IPS-NIHi7 (cell line): ENCODE results near the gene CX3CR1.
"Not testable (repeated sequence)": the region's sequence is repeated elsewhere in the genome, so short reads cannot be mapped to it uniquely, and the experiment has no call there.

ENCODE experiments used
- DNase-seq: peaks from one replicate; pipeline ENCODE4 v3.0.0; 2012; ENCODE audit warnings: mixed read lengths; ENCODE audit errors: extremely low spot score

Gene CX3CR1

DNA sequence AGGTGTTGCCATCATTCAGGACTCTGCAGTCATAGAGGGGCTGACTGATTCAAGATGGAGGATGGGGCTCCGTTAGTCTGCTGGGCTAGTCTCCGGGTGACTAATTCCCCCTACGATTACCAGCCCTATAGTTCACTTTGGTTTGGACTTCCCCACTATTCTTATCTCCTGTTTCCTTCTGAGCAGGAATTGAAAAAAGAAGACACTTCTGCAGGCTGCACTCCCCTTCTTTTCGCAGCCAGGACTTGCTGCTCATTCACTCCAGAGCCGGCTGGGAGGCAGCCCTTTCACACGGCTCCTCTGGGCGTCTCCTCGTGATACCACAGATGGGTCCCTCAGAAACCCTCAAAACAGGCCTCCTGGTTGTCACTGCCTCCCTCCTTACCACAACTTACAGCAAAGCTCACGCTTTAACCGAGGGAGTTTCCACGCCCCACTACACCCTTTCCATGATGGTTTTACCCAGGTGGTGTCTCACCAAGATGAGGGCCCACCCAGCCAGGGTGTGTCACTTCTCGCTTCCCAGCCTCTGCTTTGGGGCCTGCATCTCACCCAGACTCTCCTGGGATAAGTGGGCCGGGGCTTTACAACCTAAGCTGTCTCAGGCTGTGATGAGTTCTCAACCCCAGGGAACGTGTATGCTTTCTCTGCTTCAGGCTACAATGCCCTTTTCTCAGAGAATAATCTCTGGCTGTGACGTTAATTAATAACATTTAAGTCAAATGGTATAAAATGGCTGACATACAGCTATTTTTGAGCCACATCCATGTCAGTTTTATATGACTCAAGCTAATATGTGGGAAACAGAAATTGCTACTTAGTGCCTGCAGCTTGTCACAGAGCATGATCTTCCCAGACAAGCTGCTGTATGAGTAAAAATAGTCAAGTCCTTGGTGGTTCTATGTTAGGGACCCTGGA lies 11.9 kb downstream of the CX3CR1 start:
- no peak for DNase-seq

DNA sequence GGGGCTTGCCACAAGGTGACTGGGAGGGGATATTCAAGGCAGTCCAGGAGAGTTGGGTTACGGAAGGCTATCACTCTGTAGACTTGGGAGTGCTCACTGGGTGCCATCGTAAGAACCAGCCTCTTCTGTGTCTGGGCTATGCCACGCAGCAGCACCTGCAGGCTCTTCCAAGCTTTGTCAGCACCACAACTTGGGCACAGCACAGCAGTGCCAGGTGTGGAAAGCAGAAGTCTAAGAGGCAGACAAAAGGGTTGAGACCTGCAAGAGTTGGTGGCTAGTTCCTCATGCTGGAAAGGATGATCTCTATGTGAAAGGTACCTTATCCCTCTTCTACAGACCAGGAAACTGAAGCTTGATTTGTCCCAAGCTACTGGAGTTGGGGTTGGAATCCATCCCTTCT lies 15.8 kb downstream of the CX3CR1 start:
- no peak for DNase-seq

DNA sequence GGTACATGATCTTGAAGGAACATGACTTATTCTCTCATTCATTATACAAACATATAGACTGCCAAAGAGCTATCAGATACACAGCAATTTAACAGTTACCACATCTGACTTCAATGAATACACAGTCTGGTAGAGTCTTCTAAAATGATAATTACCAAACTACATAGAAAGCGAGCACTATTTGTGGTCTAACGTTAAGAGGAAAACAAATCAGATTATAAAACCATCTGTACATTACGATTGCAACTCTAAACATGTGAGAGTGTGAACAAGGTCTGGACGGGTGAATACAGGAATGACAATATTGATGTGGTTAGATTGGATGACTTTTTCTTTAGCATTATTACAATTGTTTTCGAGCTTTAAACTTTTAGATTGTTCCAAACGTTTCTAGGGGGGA lies 16.3 kb downstream of the CX3CR1 start:
- no peak for DNase-seq

DNA sequence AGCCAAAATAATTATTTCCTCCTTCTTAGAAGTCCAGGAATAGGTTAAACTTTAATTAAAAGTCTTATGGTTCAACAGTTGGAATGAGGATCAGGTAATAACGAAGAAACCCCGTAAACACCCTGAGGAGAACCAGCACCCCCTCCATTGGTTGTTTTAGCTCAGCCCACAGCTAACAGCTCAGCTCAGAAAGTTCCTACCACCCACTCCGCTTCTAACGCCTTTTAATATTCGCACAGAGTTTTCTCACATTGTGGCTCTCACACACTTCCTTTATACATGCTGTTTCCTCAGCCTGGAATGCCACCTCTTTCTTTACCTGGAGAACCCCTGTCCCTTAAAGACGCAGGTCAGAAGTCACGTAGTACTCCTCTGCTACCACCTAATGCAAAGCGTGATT lies 17.0 kb downstream of the CX3CR1 start:
- DNase-seq: no peak

DNA sequence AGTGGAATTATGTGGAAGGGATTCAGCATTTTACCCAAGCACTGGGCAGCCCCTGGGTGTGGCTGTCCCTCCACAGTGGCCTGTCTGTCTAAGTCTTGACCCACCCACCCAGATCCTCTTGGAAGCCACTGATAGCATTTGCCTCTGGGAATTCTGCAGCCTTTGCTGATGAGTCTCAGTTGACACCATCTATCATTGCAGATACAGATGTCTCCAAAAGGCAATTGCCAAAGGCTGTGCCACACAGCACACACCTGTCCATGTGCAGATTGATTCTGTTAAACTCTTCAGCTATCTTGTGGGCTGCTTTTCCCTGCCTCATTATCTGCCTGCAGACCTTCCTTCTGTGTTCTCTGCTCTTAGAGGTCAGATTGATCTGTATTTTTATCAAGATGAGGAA lies 18.1 kb downstream of the CX3CR1 start:
- no peak for DNase-seq

DNA sequence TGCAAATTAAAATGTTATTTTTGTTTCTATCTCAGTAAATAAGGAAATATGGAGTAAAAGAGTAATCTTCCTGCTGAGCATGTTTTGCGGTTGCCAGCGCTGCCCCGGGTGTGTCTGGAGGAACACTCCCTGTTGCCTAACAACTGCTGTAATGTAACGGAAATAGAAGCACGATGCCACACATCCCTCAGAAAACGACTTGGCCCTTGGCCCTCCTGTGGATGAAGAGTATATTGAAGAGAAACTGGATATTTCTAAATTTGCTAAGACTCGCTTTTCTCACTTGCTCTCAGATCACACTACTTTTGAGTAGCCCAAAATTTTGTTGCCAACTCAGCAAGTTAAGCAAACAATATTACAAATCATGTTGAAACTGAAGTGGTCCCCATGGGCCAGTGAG lies 18.9 kb downstream of the CX3CR1 start:
- DNase-seq: peak; percentile 44

DNA sequence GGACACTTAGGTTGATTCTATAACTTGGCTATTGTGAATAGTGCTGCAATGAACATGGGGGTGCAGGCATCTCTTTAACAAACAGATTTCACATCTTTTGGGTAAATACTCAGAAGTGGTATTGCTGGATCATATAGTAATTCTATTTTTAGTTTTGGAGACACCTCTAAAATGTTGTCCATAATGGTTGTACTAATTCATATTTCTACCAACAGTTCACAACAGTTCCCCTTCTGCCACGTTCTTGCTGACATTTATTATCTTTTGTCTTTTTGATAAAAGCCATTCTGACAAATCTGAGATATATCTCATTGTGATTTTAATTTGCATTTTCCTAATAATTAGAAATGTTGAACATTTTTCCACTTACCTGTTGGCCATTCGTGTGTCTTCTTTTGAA lies 19.5 kb downstream of the CX3CR1 start:
- no peak for DNase-seq

DNA sequence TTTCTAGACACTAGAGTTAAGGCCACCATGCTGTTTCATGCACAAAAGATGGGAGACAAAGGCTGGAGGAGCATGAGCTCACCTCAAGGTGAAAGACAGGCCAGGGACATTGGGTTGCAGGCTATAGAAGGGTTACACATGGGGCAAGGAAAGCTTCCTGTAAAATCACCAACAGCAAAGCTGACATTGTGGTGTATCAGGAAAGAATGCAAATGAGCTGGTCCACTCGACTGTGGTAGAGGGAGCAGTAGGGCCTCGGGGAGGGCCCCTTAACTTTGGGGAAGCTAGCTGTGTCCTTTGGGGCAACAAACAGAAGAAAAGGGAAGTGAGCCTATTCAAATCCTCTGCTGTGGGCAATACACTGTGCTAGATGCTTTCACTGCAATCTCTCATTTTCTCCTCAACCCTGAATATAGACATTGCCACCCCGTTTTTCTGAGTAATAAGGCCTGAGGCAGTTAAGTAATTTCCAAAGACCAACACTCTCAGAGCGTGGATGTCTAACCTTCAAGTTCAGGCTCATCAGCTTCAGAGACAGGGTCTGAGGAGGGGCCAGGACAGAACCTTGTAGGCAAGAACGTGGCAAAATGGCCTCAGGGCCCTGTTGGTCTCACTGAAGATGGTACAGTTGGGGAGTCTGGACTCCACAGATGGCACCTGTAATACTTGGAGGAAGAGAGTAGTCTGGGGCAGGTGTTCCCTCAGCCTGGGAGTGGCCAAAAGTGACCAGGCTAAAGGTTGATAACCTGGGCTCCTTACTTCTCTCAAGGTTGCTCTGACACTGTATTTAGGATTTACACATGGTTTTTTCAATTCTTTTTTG lies 24.1 kb downstream of the CX3CR1 start:
- no peak for DNase-seq

DNA sequence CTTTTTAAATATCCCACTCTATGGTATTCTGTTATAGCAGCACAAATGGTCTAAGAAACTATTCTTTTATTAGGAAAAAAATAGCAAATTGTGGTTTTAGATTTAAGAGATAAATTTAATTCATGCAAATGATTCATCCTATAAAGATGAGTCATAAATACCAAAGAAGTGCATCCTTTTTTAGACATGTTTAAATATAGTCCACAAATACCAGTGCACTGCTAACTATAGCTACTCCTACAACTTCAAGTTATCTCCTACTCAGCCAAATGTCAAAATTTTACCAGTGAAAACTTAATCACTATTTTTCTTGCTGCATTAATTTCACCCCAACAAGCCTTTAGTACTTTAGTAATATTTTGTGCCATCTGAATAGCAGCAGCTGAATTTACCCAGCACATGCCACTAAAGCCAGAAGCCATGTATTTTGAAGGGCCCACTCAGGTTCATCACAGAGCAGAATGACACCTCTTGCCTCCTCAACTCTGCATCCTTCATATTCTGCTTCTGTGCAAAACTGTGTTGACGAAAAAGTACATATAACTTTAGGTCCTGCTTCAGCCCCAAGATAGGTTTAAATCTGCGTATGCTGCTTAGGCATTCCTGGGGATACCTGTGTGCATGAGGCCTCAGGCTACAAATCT lies 24.9 kb downstream of the CX3CR1 start:
- no peak for DNase-seq

DNA sequence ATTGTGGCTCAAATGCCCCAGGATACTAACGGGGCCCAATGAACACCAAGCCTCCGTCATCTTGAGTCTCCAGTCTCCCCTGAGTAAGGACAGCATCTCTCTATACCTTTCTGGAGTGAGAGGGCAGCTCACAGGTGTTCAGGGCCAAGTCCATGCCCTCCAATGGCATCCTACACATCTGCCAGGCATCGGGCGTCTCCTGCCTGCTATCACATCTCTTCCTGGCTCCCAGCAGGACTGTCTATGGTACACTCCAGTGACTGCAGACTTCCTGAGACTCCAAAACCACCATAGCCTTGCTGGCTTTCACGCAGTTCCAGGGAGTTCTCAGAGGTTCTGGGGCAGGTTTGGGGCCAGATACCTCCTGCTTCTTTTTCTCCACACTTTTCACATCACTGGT lies 28.3 kb downstream of the CX3CR1 start:
- no peak for DNase-seq

DNA sequence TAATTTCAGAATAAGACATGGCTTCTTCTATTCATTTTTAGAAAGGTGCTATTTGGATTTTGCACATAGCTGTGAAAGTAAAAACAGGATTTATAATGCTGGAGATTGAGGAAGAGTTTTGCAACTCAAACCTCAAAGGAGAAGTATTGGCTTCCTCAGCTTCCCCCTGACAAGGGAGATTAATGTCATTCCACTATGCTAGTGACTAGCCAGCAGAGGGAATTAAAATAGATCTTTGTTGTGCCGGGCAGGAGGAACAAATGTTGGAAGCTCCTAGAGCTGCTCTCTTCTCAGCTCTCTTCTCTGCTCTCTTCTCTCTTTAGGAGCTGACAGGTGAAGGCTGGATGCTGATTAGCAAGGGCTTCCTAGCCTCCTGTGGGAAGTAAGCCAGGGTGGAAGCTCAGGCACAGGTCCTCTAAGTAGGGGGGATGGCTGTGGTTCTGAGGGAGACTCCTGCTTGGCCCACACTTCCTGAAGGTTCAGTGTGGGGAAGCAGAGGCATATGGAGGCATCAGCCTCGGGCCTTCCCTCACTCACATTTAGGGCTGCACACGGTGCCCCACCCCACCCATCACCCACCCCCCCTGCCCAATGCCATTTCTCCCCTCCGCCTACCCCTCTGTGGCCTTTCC lies 29.6 kb downstream of the CX3CR1 start:
- no peak for DNase-seq

DNA sequence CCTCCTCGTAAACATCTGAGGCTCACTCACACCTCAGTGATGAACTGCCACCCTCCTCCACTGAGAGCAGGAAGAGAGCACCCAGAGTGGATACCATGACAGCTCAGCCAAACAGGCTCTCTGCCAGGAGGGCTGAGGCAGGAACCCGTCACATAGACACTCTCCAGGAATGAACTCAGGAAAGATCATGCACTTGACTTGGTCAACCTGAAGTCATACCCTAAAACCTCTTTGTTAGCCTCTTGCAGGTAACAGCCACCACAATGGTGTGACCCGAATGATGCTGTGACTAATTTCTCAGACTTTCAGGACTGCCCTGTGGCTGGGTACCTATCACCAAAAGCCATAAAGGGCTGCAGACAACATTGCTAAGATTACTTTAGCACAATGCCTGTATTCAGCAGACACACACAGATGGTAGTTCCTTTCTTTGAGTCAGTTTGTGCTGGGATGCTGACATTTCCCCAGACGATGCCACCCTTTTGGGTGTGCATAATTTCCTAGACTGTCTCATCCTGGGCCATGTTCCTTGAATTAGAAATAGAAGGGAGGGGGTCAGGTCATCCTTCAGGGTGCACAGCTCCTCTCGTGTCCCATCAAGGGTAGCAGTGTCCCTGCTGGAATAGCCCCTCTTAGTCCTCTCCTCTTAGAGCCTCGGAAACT lies 30.3 kb downstream of the CX3CR1 start:
- no peak for DNase-seq

DNA sequence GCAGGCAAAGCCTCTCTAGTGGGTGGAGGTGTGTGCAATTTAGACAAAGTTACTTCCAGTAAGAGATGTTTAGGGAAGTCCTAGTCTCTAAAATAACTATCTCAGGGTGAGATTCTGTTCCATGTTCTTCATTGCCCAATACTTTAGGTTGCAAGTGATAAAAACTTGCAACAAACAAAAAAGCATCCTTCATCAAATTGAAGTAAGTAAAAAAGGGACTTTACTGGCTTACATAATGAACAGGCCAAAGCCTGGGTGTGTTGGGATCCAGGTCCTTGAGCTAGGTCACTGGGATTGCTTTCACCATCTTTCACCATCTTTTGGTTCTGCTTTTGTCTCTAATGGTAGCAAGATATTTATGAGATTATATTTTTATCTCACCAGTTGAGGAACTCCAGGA lies 38.3 kb downstream of the CX3CR1 start:
- no peak for DNase-seq

DNA sequence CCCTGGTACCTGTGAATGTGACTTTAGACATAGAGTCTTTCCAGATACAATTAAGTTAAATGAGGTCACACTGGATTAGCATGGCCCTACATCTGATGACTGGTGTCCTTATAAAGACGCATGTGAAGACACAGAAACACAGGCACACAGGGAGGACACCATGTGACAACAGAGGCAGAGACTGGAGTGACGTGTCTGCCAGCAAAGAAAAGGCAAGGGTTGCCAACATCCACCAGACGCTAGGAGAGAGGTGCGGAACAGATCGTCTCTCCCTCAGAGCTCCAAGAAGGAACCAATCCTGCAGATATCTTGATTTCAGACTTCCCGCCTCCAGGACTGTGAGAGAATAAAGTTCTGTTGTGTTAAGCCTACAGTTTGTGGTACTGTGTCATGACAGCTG lies 42.8 kb downstream of the CX3CR1 start:
- no peak for DNase-seq

DNA sequence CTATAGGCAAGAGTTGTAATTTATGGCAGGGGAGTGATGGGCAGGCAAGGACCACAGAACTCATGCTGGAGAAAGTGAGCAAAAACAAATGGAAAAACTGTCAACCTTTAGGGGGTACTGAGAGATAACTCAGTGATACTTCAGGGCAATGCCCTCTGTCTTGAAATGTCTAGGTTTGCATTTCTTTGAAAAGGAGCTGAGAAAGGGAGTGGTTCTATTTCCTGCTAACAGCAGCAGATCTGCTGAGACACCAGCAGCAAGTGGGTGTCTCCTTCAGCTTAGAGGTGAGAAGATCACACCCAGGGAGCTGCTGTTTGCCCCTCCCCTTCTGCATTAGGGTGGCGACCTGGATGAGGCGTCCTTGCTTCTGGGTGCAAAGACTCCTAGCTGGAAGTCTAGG lies 45.2 kb downstream of the CX3CR1 start:
- DNase-seq: peak; percentile 29

DNA sequence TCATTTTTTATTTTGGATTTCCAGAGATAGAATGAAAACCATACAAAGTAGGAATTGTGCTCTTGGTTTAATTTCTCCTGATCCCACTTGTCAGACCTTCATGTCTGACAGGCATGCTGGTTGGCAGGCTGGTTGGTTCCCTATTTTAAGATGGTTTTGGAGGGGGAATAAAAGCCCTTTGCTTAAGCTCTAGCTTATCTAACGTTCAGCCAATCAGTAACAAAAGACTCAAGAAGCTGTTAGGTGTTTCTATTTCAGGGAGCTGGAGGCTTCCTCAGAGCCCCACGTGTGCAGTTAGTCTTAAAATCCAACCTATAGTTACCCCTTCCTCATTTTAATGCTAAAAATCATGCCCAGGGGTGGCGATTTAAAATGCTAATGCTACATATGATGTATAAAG lies 47.0 kb downstream of the CX3CR1 start:
- DNase-seq: no peak

DNA sequence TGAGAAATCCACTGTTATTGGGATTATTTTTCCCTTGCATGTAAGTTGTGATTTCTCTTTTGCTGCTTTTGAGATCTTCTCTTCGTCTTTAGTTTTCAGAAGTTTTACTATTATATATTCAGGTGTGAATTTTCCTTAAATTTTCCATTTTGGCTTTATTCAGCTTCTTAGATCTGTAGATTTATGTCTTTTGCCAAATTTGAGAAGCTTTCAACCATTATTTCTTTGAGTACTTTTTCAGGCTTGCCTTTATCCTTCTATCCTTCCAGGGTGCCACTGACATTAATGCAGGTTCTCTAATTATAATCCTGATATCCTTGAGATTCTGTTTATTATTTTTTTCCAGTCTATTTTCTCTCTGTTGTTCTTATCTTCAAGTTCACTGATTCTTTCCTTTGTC lies 49.4 kb downstream of the CX3CR1 start:
- no peak for DNase-seq

DNA sequence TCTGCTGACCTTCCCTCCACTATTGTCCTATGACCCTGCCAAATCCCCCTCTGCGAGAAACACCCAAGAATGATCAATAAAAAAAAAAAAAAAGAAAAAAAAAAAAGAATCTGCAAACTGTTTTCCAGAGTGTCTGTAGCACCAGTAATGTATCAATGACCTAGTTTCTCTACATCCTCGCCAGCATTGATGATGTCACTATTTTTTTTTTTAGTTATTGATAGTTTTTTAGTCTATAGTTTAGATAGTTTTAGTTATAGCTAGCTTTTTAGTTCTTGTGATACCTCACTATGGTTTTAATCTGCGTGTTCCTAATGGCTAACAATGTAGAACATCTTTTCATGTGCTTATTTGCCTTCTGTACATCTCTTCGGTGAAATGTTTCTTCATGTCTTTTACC lies 51.3 kb downstream of the CX3CR1 start:
- DNase-seq: no peak

DNA sequence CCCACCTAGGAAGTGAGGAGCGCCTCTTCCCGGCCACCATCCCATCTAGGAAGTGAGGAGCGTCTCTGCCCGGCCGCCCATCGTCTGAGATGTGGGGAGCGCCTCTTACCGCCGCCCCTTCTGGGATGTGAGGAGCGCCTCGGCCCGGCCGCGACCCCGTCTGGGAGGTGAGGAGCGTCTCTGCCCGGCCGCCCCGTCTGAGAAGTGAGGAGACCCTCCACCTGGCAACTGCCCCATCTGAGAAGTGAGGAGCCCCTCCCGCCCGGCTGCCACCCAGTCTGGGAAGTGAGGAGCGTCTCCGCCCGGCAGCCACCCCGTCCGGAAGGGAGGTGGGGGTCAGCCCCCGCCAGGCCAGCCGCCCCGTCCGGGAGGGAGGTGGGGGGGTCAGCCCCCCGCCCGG lies 52.2 kb downstream of the CX3CR1 start:
- DNase-seq: not testable (repeated sequence)

DNA sequence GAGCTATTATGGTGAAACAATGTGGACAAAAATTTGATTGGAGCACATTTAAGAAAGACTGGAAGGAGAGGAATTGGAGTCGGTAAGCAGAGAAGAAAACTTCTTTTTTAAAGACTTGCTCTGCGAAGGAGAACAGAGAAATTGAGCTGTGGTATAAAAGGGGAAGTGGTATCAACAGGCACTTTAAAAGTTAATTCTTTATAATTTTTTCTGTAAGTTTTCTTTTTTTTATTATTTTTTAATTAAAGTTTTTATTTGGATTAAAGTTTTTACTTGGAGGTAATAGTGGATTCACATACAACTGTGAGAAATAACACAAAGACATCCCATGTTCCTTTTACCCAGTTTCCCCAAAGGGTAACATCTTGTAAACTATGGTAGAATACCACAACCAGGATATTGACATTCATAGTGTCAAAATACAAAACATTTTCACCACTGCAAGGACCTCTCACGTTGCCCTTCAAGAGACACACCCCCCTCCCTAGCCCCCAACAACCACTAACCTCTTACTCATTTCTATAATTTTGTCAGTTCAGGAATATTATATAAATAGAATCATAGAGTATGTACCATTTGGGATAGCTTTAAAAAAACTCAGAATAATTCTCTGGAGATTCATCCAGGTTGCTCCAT lies 53.6 kb downstream of the CX3CR1 start:
- DNase-seq: no peak

DNA sequence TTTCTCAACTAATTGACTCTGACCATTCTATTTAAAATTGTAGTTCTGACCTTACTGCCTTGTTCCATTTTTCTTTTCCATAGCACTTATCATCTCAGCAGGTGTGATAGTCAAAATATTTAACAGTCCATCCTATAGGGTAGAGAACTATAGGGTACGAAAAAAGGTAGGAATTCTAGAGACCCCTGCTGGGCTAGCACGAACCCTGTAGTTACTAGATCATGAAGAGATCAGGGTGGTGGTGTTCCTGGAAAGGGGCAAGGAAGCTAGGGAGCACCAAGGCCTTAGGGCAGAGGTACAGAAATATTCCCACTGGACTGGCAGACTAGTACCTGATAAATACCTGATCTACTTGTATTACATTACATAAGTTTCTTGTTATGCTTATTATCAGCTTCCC lies 55.5 kb downstream of the CX3CR1 start:
- no peak for DNase-seq
